ENCODE data around the gene SLC7A5.
"Not testable (repeated sequence)": the region's sequence is repeated elsewhere in the genome, so short reads cannot be mapped to it uniquely, and the experiment has no call there.

GRCh38 chr16:87788730-87789436, 80.4 kb downstream of the SLC7A5 start:
- TF ChIP-seq, protein P1, sequence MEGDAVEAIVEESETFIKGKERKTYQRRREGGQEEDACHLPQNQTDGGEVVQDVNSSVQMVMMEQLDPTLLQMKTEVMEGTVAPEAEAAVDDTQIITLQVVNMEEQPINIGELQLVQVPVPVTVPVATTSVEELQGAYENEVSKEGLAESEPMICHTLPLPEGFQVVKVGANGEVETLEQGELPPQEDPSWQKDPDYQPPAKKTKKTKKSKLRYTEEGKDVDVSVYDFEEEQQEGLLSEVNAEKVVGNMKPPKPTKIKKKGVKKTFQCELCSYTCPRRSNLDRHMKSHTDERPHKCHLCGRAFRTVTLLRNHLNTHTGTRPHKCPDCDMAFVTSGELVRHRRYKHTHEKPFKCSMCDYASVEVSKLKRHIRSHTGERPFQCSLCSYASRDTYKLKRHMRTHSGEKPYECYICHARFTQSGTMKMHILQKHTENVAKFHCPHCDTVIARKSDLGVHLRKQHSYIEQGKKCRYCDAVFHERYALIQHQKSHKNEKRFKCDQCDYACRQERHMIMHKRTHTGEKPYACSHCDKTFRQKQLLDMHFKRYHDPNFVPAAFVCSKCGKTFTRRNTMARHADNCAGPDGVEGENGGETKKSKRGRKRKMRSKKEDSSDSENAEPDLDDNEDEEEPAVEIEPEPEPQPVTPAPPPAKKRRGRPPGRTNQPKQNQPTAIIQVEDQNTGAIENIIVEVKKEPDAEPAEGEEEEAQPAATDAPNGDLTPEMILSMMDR (conservative IDR thresholded peaks at IDR 0.05; ENCODE audit: low read length): not testable (repeated sequence)
- not testable (repeated sequence) for TF ChIP-seq EZH2phosphoT487 (IDR thresholded peaks at IDR 0.05; ENCODE audit: borderline replicate concordance)

All from Loucy (cell line).